HEK293T (cell line): ENCODE measurements around the gene ZNF835.

Source experiments
- ARNT ChIP-seq: fragments of 450-650 bp; IDR thresholded peaks from 2 replicates; pipeline ENCODE4 v1.6.1; 2017; ENCODE audit warnings: mild to moderate bottlenecking
- BHLHE40 ChIP-seq: fragments of 450-650 bp; IDR thresholded peaks from 2 replicates; pipeline ENCODE4 v1.6.1; 2016; ENCODE audit warnings: mild to moderate bottlenecking, moderate library complexity, borderline replicate concordance
- ELF4 ChIP-seq: fragments of 450-650 bp; IDR thresholded peaks from 2 replicates; pipeline ENCODE4 v1.6.1; 2017; ENCODE audit warnings: antibody characterized with exemption
- FOXA1 ChIP-seq: fragments of 450-650 bp; IDR thresholded peaks from 2 replicates; pipeline ENCODE4 v1.6.1; 2016; ENCODE audit warnings: mild to moderate bottlenecking
- FOXK2 ChIP-seq: fragments of 450-650 bp; IDR thresholded peaks from 2 replicates; pipeline ENCODE4 v1.6.1; 2016; ENCODE audit warnings: mild to moderate bottlenecking
- HDGF ChIP-seq: fragments of 450-650 bp; IDR thresholded peaks from 2 replicates; pipeline ENCODE4 v1.6.1; 2017; ENCODE audit warnings: antibody characterized with exemption, borderline replicate concordance
- L3MBTL2 ChIP-seq: fragments of 450-650 bp; conservative IDR thresholded peaks from 2 replicates; pipeline ENCODE4 v1.6.1; 2016; ENCODE audit warnings: mild to moderate bottlenecking
- NFRKB ChIP-seq: fragments of 450-650 bp; IDR thresholded peaks from 2 replicates; pipeline ENCODE4 v1.6.1; 2016; ENCODE audit warnings: mild to moderate bottlenecking, moderate library complexity
- PKNOX1 ChIP-seq: fragments of 450-650 bp; IDR thresholded peaks from 2 replicates; pipeline ENCODE4 v1.6.1; 2016
- SP1 ChIP-seq: fragments of 450-650 bp; IDR thresholded peaks from 2 replicates; pipeline ENCODE4 v1.6.1; 2017
- SUZ12 ChIP-seq: fragments of 450-650 bp; IDR thresholded peaks from 2 replicates; pipeline ENCODE4 v1.6.1; 2016; ENCODE audit warnings: mild to moderate bottlenecking
- TARDBP ChIP-seq: fragments of 450-650 bp; IDR thresholded peaks from 2 replicates; pipeline ENCODE4 v1.6.1; 2016

GRCh38 chr19:56642711-56643459, 28.7 kb downstream of the ZNF835 start, which contains the start of gene SMIM17:
- TF ChIP-seq SUZ12 (no peak), SP1 (no peak), HDGF (no peak), TARDBP (no peak), BHLHE40 (no peak), PKNOX1 (no peak), L3MBTL2 (no peak), NFRKB (no peak), ELF4 (no peak), FOXA1 (no peak), FOXK2 (no peak), ARNT (no peak)
